ENCODE results near the gene DOP1B. TPM values are rescaled to one million over a fixed set of nuclear protein-coding genes. Genes with fewer than 3 reads are reported as not detected.
"Not testable (repeated sequence)": the region's sequence is repeated elsewhere in the genome, so short reads cannot be mapped to it uniquely, and the experiment has no call there.

DOP1B gene
- total RNA-seq, 1 donor: 16.3 TPM

GRCh38 chr21:36132696-36133095 is 23.9 kb upstream of the DOP1B start:
- Histone ChIP-seq H3K27me3 (ENCODE audit: insufficient read depth, low read length) (no peaks in the 10 kb centered on the region), H3K9me3 (ENCODE audit: low read depth, low read length) (no peaks in the 10 kb centered on the region), H3K79me2 (ENCODE audit: insufficient read depth, low read length) (peaks cover 4% of the 10 kb centered on the region), H4K20me1 (ENCODE audit: insufficient read depth, low read length) (no peaks in the 10 kb centered on the region), H2AFZ (ENCODE audit: low read length) (no peak overlapping the region), H3K4me2 (ENCODE audit: insufficient read depth, low read length) (no peak overlapping the region), H3K4me1 (ENCODE audit: insufficient read depth, low read length) (peaks cover 13% of the 10 kb centered on the region), H3K27ac (ENCODE audit: low read depth, low read length) (no peak overlapping the region), H3K36me3 (ENCODE audit: insufficient read depth, low read length) (peaks cover under 1% of the 10 kb centered on the region), H3K4me3 (ENCODE audit: insufficient read depth, low read length) (no peak overlapping the region)
- TF ChIP-seq CTCF (IDR thresholded peaks at IDR 0.05; ENCODE audit: extremely low read depth, low read depth, low read length): no peak
- DNase-seq (ENCODE audit: insufficient read length, low spot score, missing footprints): no peak

GRCh38 chr21:36134803-36135390 is 21.7 kb upstream of the DOP1B start, which contains the start of gene CBR3:
TSS of gene CBR3 (plus strand) at chr21:36135079. CDS start at chr21:36135193, 114 bp downstream.
- DNase-seq (ENCODE audit: insufficient read length, low spot score, missing footprints): peak; percentile 98

GRCh38 chr21:36135391-36136102 is 21.1 kb upstream of the DOP1B start:
- H3K79me2 ChIP-seq (ENCODE audit: insufficient read depth, low read length): peaks cover 6% of the 10 kb centered on the region
- peak overlapping the region; percentile 90 for H2AFZ ChIP-seq (ENCODE audit: low read length)
- H3K9me3 ChIP-seq (ENCODE audit: low read depth, low read length): no peaks in the 10 kb centered on the region
- H3K27ac ChIP-seq (ENCODE audit: low read depth, low read length): peak overlapping the region; percentile 94
- H3K4me3 ChIP-seq (ENCODE audit: insufficient read depth, low read length): peak overlapping the region; percentile 90
- peak; percentile 96 for DNase-seq (ENCODE audit: insufficient read length, low spot score, missing footprints)
- no peaks in the 10 kb centered on the region for H4K20me1 ChIP-seq (ENCODE audit: insufficient read depth, low read length)
- peaks cover 13% of the 10 kb centered on the region for H3K4me1 ChIP-seq (ENCODE audit: insufficient read depth, low read length)
- H3K36me3 ChIP-seq (ENCODE audit: insufficient read depth, low read length): peaks cover 11% of the 10 kb centered on the region
- peak overlapping the region; percentile 99 for H3K4me2 ChIP-seq (ENCODE audit: insufficient read depth, low read length)
- no peak for TF ChIP-seq CTCF (IDR thresholded peaks at IDR 0.05; ENCODE audit: extremely low read depth, low read depth, low read length)
- H3K27me3 ChIP-seq (ENCODE audit: insufficient read depth, low read length): no peaks in the 10 kb centered on the region

More at GRCh38 chr21:36134803-36135390, 21.7 kb upstream of the DOP1B start, which contains the start of gene CBR3:
- H3K27me3 ChIP-seq (ENCODE audit: insufficient read depth, low read length): no peaks in the 10 kb centered on the region
- H3K4me1 ChIP-seq (ENCODE audit: insufficient read depth, low read length): peaks cover 13% of the 10 kb centered on the region
- H3K79me2 ChIP-seq (ENCODE audit: insufficient read depth, low read length): peaks cover 6% of the 10 kb centered on the region
- H4K20me1 ChIP-seq (ENCODE audit: insufficient read depth, low read length): no peaks in the 10 kb centered on the region
- H3K27ac ChIP-seq (ENCODE audit: low read depth, low read length): peak within 1 kb of the TSS; percentile 94
- H3K9me3 ChIP-seq (ENCODE audit: low read depth, low read length): no peaks in the 10 kb centered on the region
- TF ChIP-seq CTCF (IDR thresholded peaks at IDR 0.05; ENCODE audit: extremely low read depth, low read depth, low read length): no peak
- H2AFZ ChIP-seq (ENCODE audit: low read length): peak within 1 kb of the TSS; percentile 90
- peak within 1 kb of the TSS; percentile 90 for H3K4me3 ChIP-seq (ENCODE audit: insufficient read depth, low read length)
- peak within 1 kb of the TSS; percentile 99 for H3K4me2 ChIP-seq (ENCODE audit: insufficient read depth, low read length)
- peaks cover 5% of the 10 kb centered on the region for H3K36me3 ChIP-seq (ENCODE audit: insufficient read depth, low read length)

GRCh38 chr21:36139791-36140190 is 16.8 kb upstream of the DOP1B start:
- H3K9me3 ChIP-seq (ENCODE audit: low read depth, low read length); H3K4me2 ChIP-seq (ENCODE audit: insufficient read depth, low read length); H4K20me1 ChIP-seq (ENCODE audit: insufficient read depth, low read length); H3K79me2 ChIP-seq (ENCODE audit: insufficient read depth, low read length); H3K27ac ChIP-seq (ENCODE audit: low read depth, low read length); DNase-seq (ENCODE audit: insufficient read length, low spot score, missing footprints); H3K4me3 ChIP-seq (ENCODE audit: insufficient read depth, low read length); H2AFZ ChIP-seq (ENCODE audit: low read length); H3K27me3 ChIP-seq (ENCODE audit: insufficient read depth, low read length); H3K4me1 ChIP-seq (ENCODE audit: insufficient read depth, low read length): not testable (repeated sequence)
- H3K36me3 ChIP-seq (ENCODE audit: insufficient read depth, low read length): peaks cover 11% of the 10 kb centered on the region
